GM21825 (cell line): ENCODE results near the gene CTLA4.

Experiments used
- ATAC-seq: cut with Tn5 transposase; IDR thresholded peaks from one replicate; pipeline ENCODE4 v1.9.1; 2021; ENCODE audit warnings: mild to moderate bottlenecking, moderate library complexity; ENCODE audit not compliant: unreplicated experiment

The CTLA4 gene

GRCh38 chr2:203889944-203890343 is 22.4 kb downstream of the CTLA4 start:
- no peak for ATAC-seq

DNA sequence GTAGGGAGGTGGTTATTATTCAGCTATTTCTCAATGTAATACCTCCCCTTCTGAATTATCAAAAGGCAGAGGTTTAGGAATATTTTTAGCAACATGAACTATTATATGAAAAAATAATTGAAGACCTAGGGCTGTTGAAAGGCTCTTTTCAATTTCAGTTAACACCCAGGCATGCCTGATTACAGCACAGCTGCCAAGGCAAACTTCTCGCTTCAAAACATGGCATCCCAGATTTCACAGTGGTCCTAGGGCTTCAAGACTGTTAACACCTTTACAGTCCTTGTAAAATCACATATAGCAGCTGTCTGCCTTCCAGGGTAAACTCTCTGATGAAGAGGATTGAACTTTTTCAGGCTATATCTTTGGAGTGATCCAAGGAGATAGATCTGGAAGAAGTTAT is 23.2 kb downstream of the CTLA4 start:
- no peak for ATAC-seq

DNA sequence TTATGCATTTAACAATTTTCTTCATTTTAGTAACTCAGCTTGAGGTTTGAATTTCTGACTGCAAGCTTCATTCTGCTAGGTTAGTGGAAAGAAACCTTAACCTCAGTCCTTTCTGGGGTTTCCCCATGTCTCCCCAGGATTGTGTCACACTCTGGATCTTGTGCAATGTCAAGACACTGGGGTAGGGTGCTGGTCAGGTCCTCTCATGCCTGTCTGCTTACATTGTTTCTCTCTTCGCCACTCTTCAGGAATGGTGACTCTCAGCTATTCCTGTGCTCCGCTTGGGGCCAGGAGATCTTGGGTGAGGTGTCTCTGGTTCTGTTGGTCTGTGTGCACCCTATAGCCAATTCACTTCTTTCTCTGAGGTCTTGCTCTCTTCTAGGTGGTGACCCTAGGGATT is 23.9 kb downstream of the CTLA4 start:
- ATAC-seq: no peak

- no peak for ATAC-seq
Measured at GRCh38 chr2:203892207-203892606, 24.6 kb downstream of the CTLA4 start.

GRCh38 chr2:203893401-203893800 is 25.8 kb downstream of the CTLA4 start:
- no peak for ATAC-seq

GRCh38 chr2:203893840-203894239 is 26.3 kb downstream of the CTLA4 start:
- ATAC-seq: no peak

DNA sequence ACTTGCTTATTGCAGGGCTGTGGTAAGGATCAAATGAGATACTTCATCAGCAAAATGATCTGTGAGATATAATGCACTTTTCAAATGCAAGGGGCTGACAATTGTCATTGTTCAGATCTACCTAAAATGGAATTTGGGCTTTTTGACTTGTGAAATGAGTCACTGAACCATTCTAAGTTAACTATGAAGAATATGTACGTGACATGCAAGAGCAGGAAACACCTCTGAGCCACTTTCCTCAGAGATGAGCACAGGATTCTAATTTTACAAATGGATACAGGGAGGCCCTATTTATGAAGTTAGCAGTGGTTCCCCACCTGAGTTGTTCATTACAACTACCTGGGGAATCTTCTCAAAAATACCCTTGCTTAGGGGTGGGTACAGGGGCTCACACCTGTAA is 26.7 kb downstream of the CTLA4 start:
- no peak for ATAC-seq

- ATAC-seq: no peak
Measured at GRCh38 chr2:203897544-203897943, 30.0 kb downstream of the CTLA4 start.

DNA sequence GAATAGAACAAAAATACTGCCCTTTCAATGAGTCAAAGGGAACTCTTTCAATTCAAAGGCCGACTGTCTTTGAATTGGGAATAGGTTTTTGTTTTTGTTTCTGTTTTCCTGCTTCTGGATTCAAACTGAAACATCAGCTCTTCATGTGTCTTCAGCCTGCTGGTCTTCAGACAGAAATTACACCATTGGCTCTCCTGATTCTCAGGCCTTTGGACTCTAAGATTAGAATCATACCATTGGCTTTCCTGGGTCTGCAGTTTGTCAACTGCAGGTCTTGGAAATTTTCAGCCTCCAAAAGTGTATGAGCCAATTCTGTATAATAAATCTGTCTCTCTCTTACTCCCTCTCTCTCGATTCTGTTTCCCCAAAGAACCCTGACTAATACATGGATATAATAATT is 31.1 kb downstream of the CTLA4 start:
- ATAC-seq: no peak

GRCh38 chr2:203900253-203900652 is 32.7 kb downstream of the CTLA4 start:
- no peak for ATAC-seq

GRCh38 chr2:203904022-203904421 is 36.5 kb downstream of the CTLA4 start:
- ATAC-seq: no peak

DNA sequence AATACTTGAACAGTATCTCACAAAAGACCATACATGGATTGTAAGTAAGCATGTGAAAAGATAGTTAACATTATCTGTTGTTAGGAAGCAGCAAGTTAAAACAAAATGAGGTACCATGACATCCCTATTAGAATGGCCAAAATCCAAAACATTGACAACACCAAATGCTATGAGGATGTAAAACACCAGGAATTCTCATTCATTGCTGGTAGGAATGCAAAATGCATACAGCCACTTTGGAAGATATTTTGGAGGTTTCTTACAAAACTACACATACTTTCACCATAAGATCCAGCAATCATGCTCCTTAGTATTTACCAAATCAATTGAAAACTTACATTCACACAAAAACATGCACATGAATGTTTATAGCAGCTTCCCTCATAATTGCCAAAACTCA is 38.1 kb downstream of the CTLA4 start:
- no peak for ATAC-seq

- no peak for ATAC-seq
Measured at GRCh38 chr2:203908066-203908796, 40.7 kb downstream of the CTLA4 start.

- ATAC-seq: no peak
Measured at GRCh38 chr2:203908797-203909185, 41.2 kb downstream of the CTLA4 start.

DNA sequence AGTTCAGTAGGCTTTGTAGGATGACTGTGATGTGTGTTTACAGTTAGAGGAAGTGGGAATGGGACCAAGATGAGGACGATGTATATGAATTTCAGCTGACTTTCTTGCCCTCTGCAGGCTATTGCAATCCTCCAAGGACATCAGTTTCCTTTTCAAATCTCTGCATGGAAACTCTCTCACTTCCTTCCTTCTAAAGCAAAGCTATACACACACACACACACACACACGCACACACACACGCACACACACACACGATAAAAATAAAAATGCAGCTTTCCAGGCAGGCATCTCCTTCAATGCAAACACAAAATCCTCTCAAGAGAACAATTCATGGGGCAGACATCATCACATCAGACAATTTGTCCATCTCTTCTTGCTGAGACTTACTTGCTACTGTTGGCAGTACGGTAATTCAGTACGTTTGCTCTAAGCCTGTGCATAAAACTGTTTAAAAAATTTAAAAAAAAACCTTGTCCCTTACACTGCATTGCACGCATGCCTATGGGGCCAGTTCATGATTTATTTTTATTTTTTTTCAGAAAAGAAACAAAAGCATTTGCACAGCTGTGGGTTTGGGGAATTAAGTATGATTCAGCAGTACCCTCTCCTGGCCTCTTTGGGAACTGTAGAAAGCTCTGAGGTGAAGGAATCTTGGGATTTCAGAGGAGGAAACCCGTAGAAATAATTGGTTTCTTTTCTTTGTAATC is 41.8 kb downstream of the CTLA4 start:
- no peak for ATAC-seq

- no peak for ATAC-seq
Measured at GRCh38 chr2:203909974-203910373, 42.4 kb downstream of the CTLA4 start.

DNA sequence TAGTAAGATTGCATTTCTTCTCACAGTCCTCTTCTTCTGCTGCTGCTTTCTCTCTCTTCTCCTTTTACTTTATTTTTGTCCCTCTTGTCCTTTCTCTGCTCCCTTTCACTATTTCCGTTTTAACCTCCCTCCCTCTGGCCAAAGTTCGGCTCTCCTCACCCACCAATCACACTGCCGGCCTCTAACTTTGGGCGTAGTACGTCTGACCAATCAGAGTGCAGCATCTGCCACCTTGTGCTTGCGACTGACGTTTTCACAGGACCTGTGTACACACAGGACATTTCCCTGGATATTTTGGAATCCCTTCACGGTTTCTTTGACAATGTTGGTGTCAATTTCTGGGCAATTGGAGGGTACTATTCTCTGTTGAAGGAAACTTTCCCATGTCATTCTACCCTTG is 46.4 kb downstream of the CTLA4 start:
- ATAC-seq: no peak

- ATAC-seq: no peak
Measured at GRCh38 chr2:203914546-203915182, 47.1 kb downstream of the CTLA4 start.

GRCh38 chr2:203915256-203915655 is 47.7 kb downstream of the CTLA4 start:
- no peak for ATAC-seq

- ATAC-seq: no peak
Measured at GRCh38 chr2:203916756-203917155, 49.2 kb downstream of the CTLA4 start.

DNA sequence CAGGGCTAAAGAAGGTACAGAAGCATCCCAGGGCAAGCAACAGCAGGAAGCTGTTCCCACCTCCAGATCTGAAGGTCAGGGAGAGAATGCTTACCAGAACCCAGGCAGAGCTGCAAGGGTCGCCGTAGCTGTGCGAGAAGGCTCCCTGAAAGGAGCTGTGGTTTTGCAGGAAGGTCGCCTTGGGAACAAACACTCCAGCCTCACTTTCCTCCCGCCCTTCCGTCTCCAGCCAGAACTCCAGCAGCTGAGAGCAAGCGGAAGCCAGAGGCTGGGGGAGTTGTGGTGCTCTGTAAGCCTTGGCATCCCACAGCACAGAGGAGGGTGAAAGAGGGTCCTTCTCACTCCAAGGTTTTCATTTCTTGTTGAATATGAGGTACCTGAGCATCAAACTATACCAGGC is 50.7 kb downstream of the CTLA4 start:
- no peak for ATAC-seq

GRCh38 chr2:203918839-203919238 is 51.3 kb downstream of the CTLA4 start:
- ATAC-seq: no peak
